ENCODE data around the gene CTNNBL1. TPM values are rescaled to one million over a fixed set of nuclear protein-coding genes. Genes with fewer than 3 reads are reported as not detected.

The CTNNBL1 gene
- total RNA-seq, 2 experiments from 2014 or later, result 31.1 to 33.4 TPM

GRCh38 chr20:37733416-37733815 is 39.6 kb downstream of the CTNNBL1 start:
- no peaks in the 10 kb centered on the region for H3K9me3 ChIP-seq (ENCODE audit: control insufficient read depth in 1 of 2, insufficient read depth in 1 of 2, low read length in 2 of 2)
- DNase-seq, result no peak
- no peak overlapping the region for H3K4me3 ChIP-seq (ENCODE audit: low read length)
- no peaks in the 10 kb centered on the region for H3K4me1 ChIP-seq (ENCODE audit: insufficient read depth, low read length)
- H3K27ac Mint-ChIP-seq, result no peak overlapping the region
- peaks cover 13% of the 10 kb centered on the region for H3K4me1 Mint-ChIP-seq (ENCODE audit: low read depth)
- H3K27me3 Mint-ChIP-seq, result no peaks in the 10 kb centered on the region
- no peak for ATAC-seq (ENCODE audit: poor library complexity)
- TF ChIP-seq, protein P1, sequence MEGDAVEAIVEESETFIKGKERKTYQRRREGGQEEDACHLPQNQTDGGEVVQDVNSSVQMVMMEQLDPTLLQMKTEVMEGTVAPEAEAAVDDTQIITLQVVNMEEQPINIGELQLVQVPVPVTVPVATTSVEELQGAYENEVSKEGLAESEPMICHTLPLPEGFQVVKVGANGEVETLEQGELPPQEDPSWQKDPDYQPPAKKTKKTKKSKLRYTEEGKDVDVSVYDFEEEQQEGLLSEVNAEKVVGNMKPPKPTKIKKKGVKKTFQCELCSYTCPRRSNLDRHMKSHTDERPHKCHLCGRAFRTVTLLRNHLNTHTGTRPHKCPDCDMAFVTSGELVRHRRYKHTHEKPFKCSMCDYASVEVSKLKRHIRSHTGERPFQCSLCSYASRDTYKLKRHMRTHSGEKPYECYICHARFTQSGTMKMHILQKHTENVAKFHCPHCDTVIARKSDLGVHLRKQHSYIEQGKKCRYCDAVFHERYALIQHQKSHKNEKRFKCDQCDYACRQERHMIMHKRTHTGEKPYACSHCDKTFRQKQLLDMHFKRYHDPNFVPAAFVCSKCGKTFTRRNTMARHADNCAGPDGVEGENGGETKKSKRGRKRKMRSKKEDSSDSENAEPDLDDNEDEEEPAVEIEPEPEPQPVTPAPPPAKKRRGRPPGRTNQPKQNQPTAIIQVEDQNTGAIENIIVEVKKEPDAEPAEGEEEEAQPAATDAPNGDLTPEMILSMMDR (IDR thresholded peaks at IDR 0.05), result no peak
- no peaks in the 10 kb centered on the region for H3K9me3 Mint-ChIP-seq
- no peak overlapping the region for H3K4me3 Mint-ChIP-seq
- no peaks in the 10 kb centered on the region for H3K27me3 ChIP-seq (ENCODE audit: control insufficient read depth in 1 of 2, insufficient read depth in 2 of 2, low read length in 2 of 2)
- ChIA-PET CTCF (no interaction called here), POLR2A (no interaction called here)
- peaks cover 44% of the 10 kb centered on the region for H3K36me3 ChIP-seq (ENCODE audit: insufficient read depth, low read length)
- peaks cover 78% of the 10 kb centered on the region for H3K36me3 Mint-ChIP-seq (ENCODE audit: low read depth)
- intact Hi-C loops (cut with DNase I, micrococcal nuclease), result no loop called here
- no peak overlapping the region for H3K27ac ChIP-seq (ENCODE audit: low read depth in 1 of 2, low read length in 2 of 2)

GRCh38 chr20:37734228-37734985 is 40.6 kb downstream of the CTNNBL1 start:
- Mint-ChIP-seq H3K27ac (no peak overlapping the region), H3K4me1 (ENCODE audit: low read depth) (peaks cover 9% of the 10 kb centered on the region), H3K4me3 (no peak overlapping the region), H3K9me3 (no peaks in the 10 kb centered on the region), H3K36me3 (ENCODE audit: low read depth) (peaks cover 88% of the 10 kb centered on the region), H3K27me3 (no peaks in the 10 kb centered on the region)
- DNase-seq (no peak), ATAC-seq (ENCODE audit: poor library complexity) (no peak)
- peaks cover 53% of the 10 kb centered on the region for H3K36me3 ChIP-seq (ENCODE audit: insufficient read depth, low read length)
- H3K4me1 ChIP-seq (ENCODE audit: insufficient read depth, low read length), result no peaks in the 10 kb centered on the region
- intact Hi-C loops (cut with DNase I, micrococcal nuclease), result no loop called here
- H3K27me3 ChIP-seq (ENCODE audit: control insufficient read depth in 1 of 2, insufficient read depth in 2 of 2, low read length in 2 of 2), result no peaks in the 10 kb centered on the region
- ChIA-PET POLR2A (no interaction called here), CTCF (no interaction called here)
- H3K27ac ChIP-seq (ENCODE audit: low read depth in 1 of 2, low read length in 2 of 2), result no peak overlapping the region
- TF ChIP-seq, protein P1 (IDR thresholded peaks at IDR 0.05), result no peak
- H3K9me3 ChIP-seq (ENCODE audit: control insufficient read depth in 1 of 2, insufficient read depth in 1 of 2, low read length in 2 of 2), result no peaks in the 10 kb centered on the region
- no peak overlapping the region for H3K4me3 ChIP-seq (ENCODE audit: low read length)

GRCh38 chr20:37735541-37735940 is 41.7 kb downstream of the CTNNBL1 start:
- H3K4me3 ChIP-seq (ENCODE audit: low read length), result no peak overlapping the region
- Mint-ChIP-seq H3K27ac (no peak overlapping the region), H3K9me3 (no peaks in the 10 kb centered on the region), H3K36me3 (ENCODE audit: low read depth) (peaks cover 88% of the 10 kb centered on the region), H3K4me1 (ENCODE audit: low read depth) (no peaks in the 10 kb centered on the region), H3K27me3 (no peaks in the 10 kb centered on the region), H3K4me3 (no peak overlapping the region)
- intact Hi-C loops (cut with DNase I, micrococcal nuclease), result no loop called here
- DNase-seq (no peak), ATAC-seq (ENCODE audit: poor library complexity) (no peak)
- H3K4me1 ChIP-seq (ENCODE audit: insufficient read depth, low read length), result no peaks in the 10 kb centered on the region
- no peak overlapping the region for H3K27ac ChIP-seq (ENCODE audit: low read depth in 1 of 2, low read length in 2 of 2)
- H3K27me3 ChIP-seq (ENCODE audit: control insufficient read depth in 1 of 2, insufficient read depth in 2 of 2, low read length in 2 of 2), result no peaks in the 10 kb centered on the region
- TF ChIP-seq, protein P1 (IDR thresholded peaks at IDR 0.05), result no peak
- POLR2A ChIA-PET, result no interaction called here
- CTCF ChIA-PET, result no interaction called here
- no peaks in the 10 kb centered on the region for H3K9me3 ChIP-seq (ENCODE audit: control insufficient read depth in 1 of 2, insufficient read depth in 1 of 2, low read length in 2 of 2)
- peaks cover 57% of the 10 kb centered on the region for H3K36me3 ChIP-seq (ENCODE audit: insufficient read depth, low read length)

Measured in CD4-positive, alpha-beta T cell (primary cell).